Hippocampal formation (tissue), 2 donors: ENCODE data around the gene C1QTNF1.

Experiments used
- DNase-seq, 2 donors: peaks; one replicate each; lab custom pipeline; 2025; lab: John Stamatoyannopoulos, UW

Gene C1QTNF1

GRCh38 chr17:79039886-79040285 lies 15.9 kb downstream of the C1QTNF1 start:
- DNase-seq = no peak

GRCh38 chr17:79041041-79041570 lies 17.1 kb downstream of the C1QTNF1 start:
- no peak for DNase-seq

- DNase-seq = no peak
Observed at GRCh38 chr17:79041723-79042420, 17.9 kb downstream of the C1QTNF1 start.

- DNase-seq = peak in 1 of 2 donors; percentile 16
Observed at GRCh38 chr17:79042421-79043190, 18.6 kb downstream of the C1QTNF1 start.

GRCh38 chr17:79043191-79043930 lies 19.4 kb downstream of the C1QTNF1 start:
- DNase-seq = no peak

GRCh38 chr17:79043931-79044320 lies 20.0 kb downstream of the C1QTNF1 start:
- DNase-seq = no peak

GRCh38 chr17:79044462-79044861 lies 20.5 kb downstream of the C1QTNF1 start:
- DNase-seq = no peak

GRCh38 chr17:79045001-79045729 lies 21.2 kb downstream of the C1QTNF1 start:
- no peak for DNase-seq

- peak; percentile 34 to 59 for DNase-seq
Observed at GRCh38 chr17:79045842-79046196, 21.9 kb downstream of the C1QTNF1 start.

GRCh38 chr17:79046197-79046915 lies 22.4 kb downstream of the C1QTNF1 start:
- no peak for DNase-seq

- no peak for DNase-seq
Observed at GRCh38 chr17:79046916-79047280, 22.9 kb downstream of the C1QTNF1 start.

- DNase-seq = no peak
Observed at GRCh38 chr17:79047291-79047920, 23.4 kb downstream of the C1QTNF1 start.

- no peak for DNase-seq
Observed at GRCh38 chr17:79047923-79048825, 24.2 kb downstream of the C1QTNF1 start.

- DNase-seq = no peak
Observed at GRCh38 chr17:79048826-79049755, 25.1 kb downstream of the C1QTNF1 start.

- no peak for DNase-seq
Observed at GRCh38 chr17:79049821-79050220, 25.9 kb downstream of the C1QTNF1 start.

- DNase-seq = no peak
Observed at GRCh38 chr17:79050551-79050950, 26.6 kb downstream of the C1QTNF1 start.

GRCh38 chr17:79051306-79051705 lies 27.3 kb downstream of the C1QTNF1 start:
- no peak for DNase-seq

GRCh38 chr17:79052131-79052530 lies 28.2 kb downstream of the C1QTNF1 start:
- no peak for DNase-seq
